SK-N-SH (cell line): ENCODE data around the gene RAB24. TPM values are rescaled to one million over a fixed set of nuclear protein-coding genes. Genes with fewer than 3 reads are reported as not detected.

ENCODE experiments used
- CTCF ChIA-PET: fragments of 300-600, 350-600 bp; formaldehyde crosslinking; extraction: SDS; loops from one replicate; lab custom pipeline; 2021; lab: Yijun Ruan, JAX
- POLR2A ChIA-PET: fragments of 350-600 bp; sonication (Branson Sonifier 250); formaldehyde crosslinking; extraction: SDS; loops from one replicate; lab custom pipeline; 2020; ENCODE audit warnings: antibody characterized with exemption, inconsistent platforms; lab: Yijun Ruan, JAX
- DNase-seq: peaks from one replicate; pipeline ENCODE4 v3.0.0; 2012
- H2AFZ ChIP-seq: fragments of 200-600 bp; sonication (generic); 2 replicates; pipeline ENCODE4 v1.8.1; 2016; ENCODE audit warnings: antibody characterized with exemption, mild to moderate bottlenecking, low read depth
- H3F3A ChIP-seq: fragments of 200-600 bp; sonication (generic); replicated peaks from 2 replicates; pipeline ENCODE3; 2016; ENCODE audit warnings: antibody characterized with exemption, mild to moderate bottlenecking; ENCODE audit not compliant: insufficient read depth
- H3K27ac ChIP-seq, 2 experiments: fragments of 200-500 bp in 1 of 2; fragments of 200-600 bp in 1 of 2; sonication (Bioruptor generic) in 1 of 2; sonication (generic), shearing (Covaris generic) in 1 of 2; 2 replicates each; pipeline versions ENCODE4 v1.5.1 to v1.6.1; 2014 to 2016; ENCODE audit warnings: low read depth in 2 of 2, inconsistent platforms in 1 of 2, low read length in 1 of 2, mild to moderate bottlenecking in 1 of 2, mixed read lengths in 1 of 2
- H3K27me3 ChIP-seq: fragments of 200-600 bp; sonication (generic), shearing (Covaris generic); 2 replicates; pipeline ENCODE4 v1.6.1; 2016; ENCODE audit warnings: mixed run types; ENCODE audit not compliant: insufficient read depth
- H3K36me3 ChIP-seq, 2 experiments: fragments of 200-500 bp in 1 of 2; fragments of 200-600 bp in 1 of 2; sonication (Bioruptor generic) in 1 of 2; sonication (generic) in 1 of 2; replicated peaks in 1 of 2; 2 replicates each; pipeline versions ENCODE3 to v1.5.1; 2014 to 2016; ENCODE audit warnings: low read length in 1 of 2, mild to moderate bottlenecking in 1 of 2; ENCODE audit not compliant: insufficient read depth in 2 of 2, control insufficient read depth in 1 of 2
- H3K4me1 ChIP-seq, 2 experiments: fragments of 200-500 bp in 1 of 2; fragments of 200-600 bp in 1 of 2; sonication (Bioruptor generic) in 1 of 2; sonication (generic), shearing (Covaris generic) in 1 of 2; 2 replicates each; pipeline versions ENCODE4 v1.5.1 to v1.6.1; 2014 to 2016; ENCODE audit warnings: low read depth in 1 of 2, low read length in 1 of 2, mixed run types in 1 of 2; ENCODE audit not compliant: insufficient read depth in 2 of 2, control insufficient read depth in 1 of 2
- H3K4me2 ChIP-seq: fragments of 200-600 bp; sonication (generic), shearing (Covaris generic); 2 replicates; pipeline ENCODE4 v1.6.1; 2017; ENCODE audit warnings: mixed run types
- H3K4me3 ChIP-seq, 2 experiments: fragments of 200-500 bp in 1 of 2; fragments of 200-600 bp in 1 of 2; sonication (Bioruptor generic) in 1 of 2; sonication (generic), shearing (Covaris generic) in 1 of 2; 2 replicates each; pipeline versions ENCODE4 v1.5.1 to v1.8.1; 2014 to 2016; ENCODE audit warnings: low read depth in 2 of 2, inconsistent platforms in 1 of 2, low read length in 1 of 2, mild to moderate bottlenecking in 1 of 2, mixed read lengths in 1 of 2, moderate library complexity in 1 of 2
- H3K79me2 ChIP-seq: fragments of 200-600 bp; sonication (generic); 2 replicates; pipeline ENCODE4 v1.8.1; 2017; ENCODE audit warnings: mild to moderate bottlenecking; ENCODE audit not compliant: insufficient read depth
- H3K9ac ChIP-seq: fragments of 200-600 bp; sonication (generic); 2 replicates; pipeline ENCODE4 v1.6.1; 2017; ENCODE audit warnings: mixed run types
- H3K9me2 ChIP-seq: fragments of 200-600 bp; sonication (generic); 2 replicates; pipeline ENCODE4 v1.6.1; 2017; ENCODE audit warnings: mixed run types
- H3K9me3 ChIP-seq: fragments of 200-600 bp; sonication (generic); 2 replicates; pipeline ENCODE4 v1.6.1; 2017; ENCODE audit warnings: mixed run types, mild to moderate bottlenecking, moderate library complexity
- H4K20me1 ChIP-seq: fragments of 200-600 bp; sonication (generic); 2 replicates; pipeline ENCODE4 v1.6.1; 2017; ENCODE audit warnings: mild to moderate bottlenecking, mixed run types; ENCODE audit not compliant: insufficient read depth
- EP300 ChIP-seq, 2 experiments: IDR thresholded peaks; 2 replicates each; pipeline versions ENCODE4 v1.4.0 to v1.6.1; 2012; ENCODE audit warnings: borderline replicate concordance in 1 of 2, low read depth in 1 of 2, low read length in 1 of 2
- EZH2phosphoT487 ChIP-seq: fragments of 200-600 bp; sonication (generic); IDR thresholded peaks from 2 replicates; pipeline ENCODE4 v1.6.1; 2017; ENCODE audit warnings: low read depth, mixed run types, mild to moderate bottlenecking, antibody characterized with exemption, moderate library complexity, borderline replicate concordance
- JUND ChIP-seq: IDR thresholded peaks from 2 replicates; pipeline ENCODE4 v1.4.0; 2012
- RCOR1 ChIP-seq: fragments of 150-350 bp; IDR thresholded peaks from 2 replicates; pipeline ENCODE4 v1.6.1; 2017; ENCODE audit warnings: antibody characterized with exemption, low read length
- SMC3 ChIP-seq: IDR thresholded peaks from 2 replicates; pipeline ENCODE4 v1.6.1; 2012; ENCODE audit warnings: low read depth, low read length, improper control_type of control experiment
- TCF12 ChIP-seq: IDR thresholded peaks from 2 replicates; pipeline ENCODE4 v1.4.0; 2012
- YY1 ChIP-seq: IDR thresholded peaks from 2 replicates; pipeline ENCODE4 v1.4.0; 2012; ENCODE audit warnings: low read depth, mild to moderate bottlenecking
- WGBS: methylation state at CpG from one replicate; pipeline ENCODE4 v1.1.6; 2017; ENCODE audit warnings: low lambda C conversion rate; 5-methylcytosine and 5-hydroxymethylcytosine counted together
- polyA plus RNA-seq, 3 experiments: library from polyadenylated mRNA; depleted of rRNA; stranded (reverse); fragments of >200 nt; gene quantifications; 2 replicates each; pipeline ENCODE4 v1.2.3, GENCODE V29; 2012
- TF ChIP-seq, protein P1 (sequence below): IDR thresholded peaks from 2 replicates; pipeline ENCODE4 v1.4.0; 2012; ENCODE audit warnings: low read depth, borderline replicate concordance
- TF ChIP-seq, protein P2 (sequence below): IDR thresholded peaks from 2 replicates; pipeline ENCODE4 v1.4.0; 2012; ENCODE audit warnings: low read depth
- TF ChIP-seq, protein P3 (sequence below): fragments of 200-600 bp; sonication (generic); IDR thresholded peaks from 2 replicates; pipeline ENCODE4 v1.6.1; 2017; ENCODE audit warnings: antibody characterized with exemption, mild to moderate bottlenecking, moderate library complexity
- TF ChIP-seq, protein P4 (sequence below): fragments of 150-350 bp; IDR thresholded peaks from 2 replicates; pipeline ENCODE4 v1.6.1; 2016; ENCODE audit warnings: mild to moderate bottlenecking, low read depth, low read length
- TF ChIP-seq, protein P5 (sequence below): fragments of 150-350 bp; IDR thresholded peaks from 2 replicates; pipeline ENCODE4 v1.6.1; 2017; ENCODE audit warnings: antibody characterized with exemption, low read length, low read depth, borderline replicate concordance
- TF ChIP-seq, protein P6 (sequence below): IDR thresholded peaks from 2 replicates; pipeline ENCODE4 v1.4.0; 2012; ENCODE audit warnings: low read depth, borderline replicate concordance

The RAB24 gene
- polyA plus RNA-seq, 1 of the 3 experiments (the other 2 are of a cell fraction) = 101 TPM

DNA sequence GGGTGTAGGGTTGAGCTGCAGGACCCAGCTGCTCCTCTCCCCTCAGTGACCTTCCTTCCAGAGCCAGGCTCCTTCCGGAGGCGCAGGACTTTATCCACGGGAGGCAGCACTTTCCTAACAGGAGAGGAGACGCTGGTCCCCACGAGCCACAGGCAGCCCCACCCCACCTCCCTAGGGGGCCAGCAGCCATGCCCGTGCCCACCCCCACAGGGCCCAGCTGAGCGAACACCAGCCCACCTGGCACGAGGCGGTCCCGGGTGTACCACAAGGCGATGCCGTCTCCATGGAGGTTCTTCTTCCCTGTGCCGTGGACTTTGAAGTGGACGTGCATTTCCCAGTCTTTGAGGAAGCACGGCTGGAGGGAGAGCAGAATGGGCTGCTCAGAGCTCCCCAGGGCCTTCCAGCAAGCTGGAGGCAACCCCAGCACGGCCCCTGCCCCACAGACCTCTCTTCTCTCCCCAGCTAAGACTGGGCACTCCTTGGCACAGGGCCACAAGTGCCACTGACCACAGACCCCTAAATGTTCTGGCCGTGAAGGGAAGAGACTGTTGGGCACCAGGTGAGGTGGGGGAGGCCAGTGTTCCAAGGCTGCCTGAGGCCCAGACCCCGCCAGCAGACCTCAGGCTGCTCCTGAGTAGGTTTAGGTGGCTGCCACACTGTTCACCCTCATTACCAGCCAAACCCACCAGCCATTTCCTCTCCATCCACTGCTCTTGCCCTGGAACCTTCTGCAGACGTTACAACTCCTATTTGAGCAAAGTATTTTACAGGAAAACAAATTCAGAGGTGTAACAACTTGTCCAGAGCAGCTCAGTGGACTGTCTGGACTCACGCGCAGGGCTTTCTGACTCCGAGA, 35.0 kb upstream of the RAB24 start:
- no peaks in the 10 kb centered on the region for H3K27me3 ChIP-seq
- TF ChIP-seq, protein P1, sequence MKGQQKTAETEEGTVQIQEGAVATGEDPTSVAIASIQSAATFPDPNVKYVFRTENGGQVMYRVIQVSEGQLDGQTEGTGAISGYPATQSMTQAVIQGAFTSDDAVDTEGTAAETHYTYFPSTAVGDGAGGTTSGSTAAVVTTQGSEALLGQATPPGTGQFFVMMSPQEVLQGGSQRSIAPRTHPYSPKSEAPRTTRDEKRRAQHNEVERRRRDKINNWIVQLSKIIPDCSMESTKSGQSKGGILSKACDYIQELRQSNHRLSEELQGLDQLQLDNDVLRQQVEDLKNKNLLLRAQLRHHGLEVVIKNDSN = no peak
- TF ChIP-seq, protein P2, sequence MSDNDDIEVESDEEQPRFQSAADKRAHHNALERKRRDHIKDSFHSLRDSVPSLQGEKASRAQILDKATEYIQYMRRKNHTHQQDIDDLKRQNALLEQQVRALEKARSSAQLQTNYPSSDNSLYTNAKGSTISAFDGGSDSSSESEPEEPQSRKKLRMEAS = no peak
- TF ChIP-seq SMC3 (no peak), YY1 (no peak), EP300 (IDR thresholded peaks at IDR 0.05; ENCODE audit: borderline replicate concordance in 1 of 2, low read depth in 1 of 2, low read length in 1 of 2) (no peak), TCF12 (no peak), JUND (no peak), RCOR1 (no peak), EZH2phosphoT487 (no peak)
- TF ChIP-seq, protein P3, sequence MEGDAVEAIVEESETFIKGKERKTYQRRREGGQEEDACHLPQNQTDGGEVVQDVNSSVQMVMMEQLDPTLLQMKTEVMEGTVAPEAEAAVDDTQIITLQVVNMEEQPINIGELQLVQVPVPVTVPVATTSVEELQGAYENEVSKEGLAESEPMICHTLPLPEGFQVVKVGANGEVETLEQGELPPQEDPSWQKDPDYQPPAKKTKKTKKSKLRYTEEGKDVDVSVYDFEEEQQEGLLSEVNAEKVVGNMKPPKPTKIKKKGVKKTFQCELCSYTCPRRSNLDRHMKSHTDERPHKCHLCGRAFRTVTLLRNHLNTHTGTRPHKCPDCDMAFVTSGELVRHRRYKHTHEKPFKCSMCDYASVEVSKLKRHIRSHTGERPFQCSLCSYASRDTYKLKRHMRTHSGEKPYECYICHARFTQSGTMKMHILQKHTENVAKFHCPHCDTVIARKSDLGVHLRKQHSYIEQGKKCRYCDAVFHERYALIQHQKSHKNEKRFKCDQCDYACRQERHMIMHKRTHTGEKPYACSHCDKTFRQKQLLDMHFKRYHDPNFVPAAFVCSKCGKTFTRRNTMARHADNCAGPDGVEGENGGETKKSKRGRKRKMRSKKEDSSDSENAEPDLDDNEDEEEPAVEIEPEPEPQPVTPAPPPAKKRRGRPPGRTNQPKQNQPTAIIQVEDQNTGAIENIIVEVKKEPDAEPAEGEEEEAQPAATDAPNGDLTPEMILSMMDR = no peak
- TF ChIP-seq, protein P4, sequence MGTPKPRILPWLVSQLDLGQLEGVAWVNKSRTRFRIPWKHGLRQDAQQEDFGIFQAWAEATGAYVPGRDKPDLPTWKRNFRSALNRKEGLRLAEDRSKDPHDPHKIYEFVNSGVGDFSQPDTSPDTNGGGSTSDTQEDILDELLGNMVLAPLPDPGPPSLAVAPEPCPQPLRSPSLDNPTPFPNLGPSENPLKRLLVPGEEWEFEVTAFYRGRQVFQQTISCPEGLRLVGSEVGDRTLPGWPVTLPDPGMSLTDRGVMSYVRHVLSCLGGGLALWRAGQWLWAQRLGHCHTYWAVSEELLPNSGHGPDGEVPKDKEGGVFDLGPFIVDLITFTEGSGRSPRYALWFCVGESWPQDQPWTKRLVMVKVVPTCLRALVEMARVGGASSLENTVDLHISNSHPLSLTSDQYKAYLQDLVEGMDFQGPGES = no peak
- TF ChIP-seq, protein P5, sequence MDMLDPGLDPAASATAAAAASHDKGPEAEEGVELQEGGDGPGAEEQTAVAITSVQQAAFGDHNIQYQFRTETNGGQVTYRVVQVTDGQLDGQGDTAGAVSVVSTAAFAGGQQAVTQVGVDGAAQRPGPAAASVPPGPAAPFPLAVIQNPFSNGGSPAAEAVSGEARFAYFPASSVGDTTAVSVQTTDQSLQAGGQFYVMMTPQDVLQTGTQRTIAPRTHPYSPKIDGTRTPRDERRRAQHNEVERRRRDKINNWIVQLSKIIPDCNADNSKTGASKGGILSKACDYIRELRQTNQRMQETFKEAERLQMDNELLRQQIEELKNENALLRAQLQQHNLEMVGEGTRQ = no peak
- TF ChIP-seq, protein P6, sequence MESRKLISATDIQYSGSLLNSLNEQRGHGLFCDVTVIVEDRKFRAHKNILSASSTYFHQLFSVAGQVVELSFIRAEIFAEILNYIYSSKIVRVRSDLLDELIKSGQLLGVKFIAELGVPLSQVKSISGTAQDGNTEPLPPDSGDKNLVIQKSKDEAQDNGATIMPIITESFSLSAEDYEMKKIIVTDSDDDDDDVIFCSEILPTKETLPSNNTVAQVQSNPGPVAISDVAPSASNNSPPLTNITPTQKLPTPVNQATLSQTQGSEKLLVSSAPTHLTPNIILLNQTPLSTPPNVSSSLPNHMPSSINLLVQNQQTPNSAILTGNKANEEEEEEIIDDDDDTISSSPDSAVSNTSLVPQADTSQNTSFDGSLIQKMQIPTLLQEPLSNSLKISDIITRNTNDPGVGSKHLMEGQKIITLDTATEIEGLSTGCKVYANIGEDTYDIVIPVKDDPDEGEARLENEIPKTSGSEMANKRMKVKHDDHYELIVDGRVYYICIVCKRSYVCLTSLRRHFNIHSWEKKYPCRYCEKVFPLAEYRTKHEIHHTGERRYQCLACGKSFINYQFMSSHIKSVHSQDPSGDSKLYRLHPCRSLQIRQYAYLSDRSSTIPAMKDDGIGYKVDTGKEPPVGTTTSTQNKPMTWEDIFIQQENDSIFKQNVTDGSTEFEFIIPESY = no peak
- POLR2A ChIA-PET = interaction anchor here (1.3 kb wide), 1 partner anchor 12 kb away, joined by 5 read pairs; no protein-coding TSS in a partner anchor
- WGBS = 88% methylated on average over 5 of the region's 22 CpGs
- H3K27ac ChIP-seq = no peak overlapping the region
- H3K9me3 ChIP-seq = no peaks in the 10 kb centered on the region
- peaks cover 4% of the 10 kb centered on the region; the same call in 1 of the 2 replicates for H4K20me1 ChIP-seq
- peaks cover 14 to 63% of the 10 kb centered on the region in 2 experiments for H3K36me3 ChIP-seq
- H3K4me2 ChIP-seq = no peak overlapping the region
- no peak overlapping the region for H2AFZ ChIP-seq
- no peak overlapping the region for H3K9ac ChIP-seq
- CTCF ChIA-PET = interaction anchor here (1.3 kb wide), 1 partner anchor 20 kb away, joined by 4 read pairs; no protein-coding TSS in a partner anchor
- DNase-seq = no peak
- H3F3A ChIP-seq = no peaks in the 10 kb centered on the region
- no peak overlapping the region for H3K4me3 ChIP-seq
- H3K9me2 ChIP-seq = no peaks in the 10 kb centered on the region
- no peaks in the 10 kb centered on the region for H3K4me1 ChIP-seq
- H3K79me2 ChIP-seq = peaks cover 42% of the 10 kb centered on the region
